ENCODE measurements around the gene C1RL. TPM values are rescaled to one million over a fixed set of nuclear protein-coding genes. Genes with fewer than 3 reads are reported as not detected.

Gene C1RL
- total RNA-seq, 1 experiment from 2014 or later, result 25.9 TPM

DNA sequence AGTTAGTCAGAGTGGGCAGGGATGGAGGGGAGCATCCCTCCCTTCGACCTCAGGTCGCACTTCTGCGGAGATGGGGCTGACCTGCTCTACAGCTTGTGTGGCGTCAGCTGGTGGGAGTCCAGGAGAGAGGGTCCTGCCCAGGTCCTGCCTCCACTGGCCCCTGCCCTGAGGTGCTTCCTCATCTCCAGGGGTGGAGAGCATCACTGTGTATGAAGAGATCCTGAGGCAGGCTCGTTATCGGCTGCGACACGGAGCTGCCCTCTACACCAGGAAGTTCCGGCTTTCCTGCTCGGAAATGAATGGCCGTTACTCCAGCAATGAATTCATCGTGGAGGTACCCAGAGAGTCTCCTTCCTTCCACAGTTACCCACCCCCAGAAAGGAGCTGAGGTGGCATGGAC lies 41.3 kb upstream of the C1RL start:
- H3K27ac ChIP-seq (ENCODE audit: low read depth, low read length), result no peak overlapping the region
- TF ChIP-seq EZH2phosphoT487 (IDR thresholded peaks at IDR 0.05; ENCODE audit: borderline replicate concordance) (no peak), JUND (IDR thresholded peaks at IDR 0.05) (no peak), CBX3 (IDR thresholded peaks at IDR 0.05; ENCODE audit: low read depth) (no peak), EGR1 (IDR thresholded peaks at IDR 0.05; ENCODE audit: low read depth) (no peak), FOSL1 (IDR thresholded peaks at IDR 0.05; ENCODE audit: low read depth) (no peak), ZFX (IDR thresholded peaks at IDR 0.05) (no peak), CEBPB (IDR thresholded peaks at IDR 0.05; ENCODE audit: low read depth) (no peak), ZNF274 (IDR thresholded peaks at IDR 0.05; ENCODE audit: low read depth, low read length) (no peak)
- TF ChIP-seq, protein P1, sequence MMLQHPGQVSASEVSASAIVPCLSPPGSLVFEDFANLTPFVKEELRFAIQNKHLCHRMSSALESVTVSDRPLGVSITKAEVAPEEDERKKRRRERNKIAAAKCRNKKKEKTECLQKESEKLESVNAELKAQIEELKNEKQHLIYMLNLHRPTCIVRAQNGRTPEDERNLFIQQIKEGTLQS (IDR thresholded peaks at IDR 0.05), result no peak
- TF ChIP-seq, protein P2, sequence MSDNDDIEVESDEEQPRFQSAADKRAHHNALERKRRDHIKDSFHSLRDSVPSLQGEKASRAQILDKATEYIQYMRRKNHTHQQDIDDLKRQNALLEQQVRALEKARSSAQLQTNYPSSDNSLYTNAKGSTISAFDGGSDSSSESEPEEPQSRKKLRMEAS (IDR thresholded peaks at IDR 0.05), result no peak
- no peaks in the 10 kb centered on the region for H4K20me1 ChIP-seq (ENCODE audit: insufficient read depth)
- intact Hi-C loops (cut with micrococcal nuclease), result no loop called here
- no peaks in the 10 kb centered on the region for H3K27me3 ChIP-seq (ENCODE audit: insufficient read depth, low read length)
- RAD21 ChIA-PET (ENCODE audit: low non-redundant PET in 1 of 2, low total read pairs in 2 of 2, uncharacterized antibody in 2 of 2, unreplicated experiment in 2 of 2), result no interaction called here
- no peaks in the 10 kb centered on the region for H3K79me2 ChIP-seq (ENCODE audit: insufficient read depth, low read length)
- H3K9ac ChIP-seq (ENCODE audit: low read length), result no peak overlapping the region
- H3K36me3 ChIP-seq (ENCODE audit: control insufficient read depth in 1 of 2, insufficient read depth in 2 of 2, low read length in 2 of 2), result peaks cover 0 to 21% of the 10 kb centered on the region in 2 experiments; a peak in 3 of 4 replicates
- H2AFZ ChIP-seq (ENCODE audit: low read depth, low read length, poor library complexity, severe bottlenecking), result no peak overlapping the region
- H3K9me2 ChIP-seq (ENCODE audit: insufficient read depth), result no peaks in the 10 kb centered on the region
- POLR2A ChIA-PET, result no interaction called here
- H3K9me3 ChIP-seq (ENCODE audit: control insufficient read depth in 1 of 2, insufficient read depth in 1 of 2, low read depth in 1 of 2, low read length in 2 of 2), result no peaks in the 10 kb centered on the region
- H3K4me3 ChIP-seq (replicated peaks in 1 of 2; ENCODE audit: low read depth in 1 of 2, low read length in 2 of 2), result no peak overlapping the region
- no peaks in the 10 kb centered on the region for H3K4me1 ChIP-seq (ENCODE audit: control insufficient read depth in 1 of 2, insufficient read depth in 2 of 2, low read length in 2 of 2)
- DNase-seq (ENCODE audit: low read depth, low spot score) (no peak), ATAC-seq (no peak)
- BruUV-seq (replicated peaks), result no TSS peak
- CTCF ChIA-PET, result no interaction called here
- no peak overlapping the region for H3K4me2 ChIP-seq (ENCODE audit: low read length)

DNA sequence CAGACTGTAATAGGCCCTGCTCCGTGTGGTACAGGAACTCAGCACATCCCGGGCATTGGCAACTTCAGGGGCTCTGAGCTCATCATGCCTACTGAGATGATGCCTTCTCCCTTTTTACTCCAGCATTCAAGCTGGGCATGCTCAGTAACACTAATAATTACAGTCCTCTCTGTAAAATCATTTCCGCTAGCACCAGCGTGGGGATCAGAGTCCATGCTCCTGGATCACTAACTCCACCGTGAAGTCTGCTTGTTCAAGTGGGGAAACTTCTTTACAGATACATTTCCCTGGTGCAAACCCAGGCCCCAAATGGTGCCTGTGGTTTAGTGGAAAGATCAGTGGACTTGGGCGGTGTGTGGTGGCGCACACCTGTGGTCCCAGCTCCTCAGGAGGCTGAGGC lies 37.9 kb upstream of the C1RL start:
- no peak overlapping the region for H3K4me2 ChIP-seq (ENCODE audit: low read length)
- ATAC-seq, result no peak
- no peaks in the 10 kb centered on the region for H3K4me1 ChIP-seq (ENCODE audit: control insufficient read depth in 1 of 2, insufficient read depth in 2 of 2, low read length in 2 of 2)
- H4K20me1 ChIP-seq (ENCODE audit: insufficient read depth), result no peaks in the 10 kb centered on the region
- no peaks in the 10 kb centered on the region for H3K27me3 ChIP-seq (ENCODE audit: insufficient read depth, low read length)
- DNase-seq (ENCODE audit: low read depth, low spot score), result no peak
- no peaks in the 10 kb centered on the region for H3K9me3 ChIP-seq (ENCODE audit: control insufficient read depth in 1 of 2, insufficient read depth in 1 of 2, low read depth in 1 of 2, low read length in 2 of 2)
- no TSS peak for BruUV-seq (replicated peaks)
- ChIA-PET CTCF (no interaction called here), RAD21 (ENCODE audit: low non-redundant PET in 1 of 2, low total read pairs in 2 of 2, uncharacterized antibody in 2 of 2, unreplicated experiment in 2 of 2) (no interaction called here), POLR2A (no interaction called here)
- no peaks in the 10 kb centered on the region for H3K9me2 ChIP-seq (ENCODE audit: insufficient read depth)
- no peak overlapping the region for H3K4me3 ChIP-seq (replicated peaks in 1 of 2; ENCODE audit: low read depth in 1 of 2, low read length in 2 of 2)
- peaks cover 0 to 26% of the 10 kb centered on the region in 2 experiments; a peak in 3 of 4 replicates for H3K36me3 ChIP-seq (ENCODE audit: control insufficient read depth in 1 of 2, insufficient read depth in 2 of 2, low read length in 2 of 2)
- H3K79me2 ChIP-seq (ENCODE audit: insufficient read depth, low read length), result no peaks in the 10 kb centered on the region
- no peak overlapping the region for H3K27ac ChIP-seq (ENCODE audit: low read depth, low read length)
- H2AFZ ChIP-seq (ENCODE audit: low read depth, low read length, poor library complexity, severe bottlenecking), result no peak overlapping the region
- intact Hi-C loops (cut with micrococcal nuclease), result no loop called here
- H3K9ac ChIP-seq (ENCODE audit: low read length), result no peak overlapping the region
- TF ChIP-seq ZFX (IDR thresholded peaks at IDR 0.05) (no peak), YY1 (IDR thresholded peaks at IDR 0.05; ENCODE audit: extremely low read depth, insufficient replicate concordance, low read depth, low read length) (no peak), POLR2A (IDR thresholded peaks at IDR 0.05; ENCODE audit: borderline replicate concordance, extremely low read depth, insufficient read depth, insufficient read length) (no peak), SRF (IDR thresholded peaks at IDR 0.05; ENCODE audit: low read depth) (no peak), JUND (IDR thresholded peaks at IDR 0.05) (no peak), EZH2phosphoT487 (IDR thresholded peaks at IDR 0.05; ENCODE audit: borderline replicate concordance) (no peak), CEBPB (IDR thresholded peaks at IDR 0.05; ENCODE audit: low read depth) (no peak), POLR2AphosphoS5 (IDR thresholded peaks at IDR 0.05; ENCODE audit: low read depth, low read length) (no peak), EZH2 (IDR thresholded peaks at IDR 0.05) (no peak), ELF1 (IDR thresholded peaks at IDR 0.05; ENCODE audit: borderline replicate concordance, low read depth) (no peak), RAD21 (IDR thresholded peaks at IDR 0.05; ENCODE audit: low read depth) (no peak)
- TF ChIP-seq, protein P1 (IDR thresholded peaks at IDR 0.05), result no peak
- TF ChIP-seq, protein P2 (IDR thresholded peaks at IDR 0.05), result no peak
- TF ChIP-seq, protein P3, sequence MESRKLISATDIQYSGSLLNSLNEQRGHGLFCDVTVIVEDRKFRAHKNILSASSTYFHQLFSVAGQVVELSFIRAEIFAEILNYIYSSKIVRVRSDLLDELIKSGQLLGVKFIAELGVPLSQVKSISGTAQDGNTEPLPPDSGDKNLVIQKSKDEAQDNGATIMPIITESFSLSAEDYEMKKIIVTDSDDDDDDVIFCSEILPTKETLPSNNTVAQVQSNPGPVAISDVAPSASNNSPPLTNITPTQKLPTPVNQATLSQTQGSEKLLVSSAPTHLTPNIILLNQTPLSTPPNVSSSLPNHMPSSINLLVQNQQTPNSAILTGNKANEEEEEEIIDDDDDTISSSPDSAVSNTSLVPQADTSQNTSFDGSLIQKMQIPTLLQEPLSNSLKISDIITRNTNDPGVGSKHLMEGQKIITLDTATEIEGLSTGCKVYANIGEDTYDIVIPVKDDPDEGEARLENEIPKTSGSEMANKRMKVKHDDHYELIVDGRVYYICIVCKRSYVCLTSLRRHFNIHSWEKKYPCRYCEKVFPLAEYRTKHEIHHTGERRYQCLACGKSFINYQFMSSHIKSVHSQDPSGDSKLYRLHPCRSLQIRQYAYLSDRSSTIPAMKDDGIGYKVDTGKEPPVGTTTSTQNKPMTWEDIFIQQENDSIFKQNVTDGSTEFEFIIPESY (IDR thresholded peaks at IDR 0.05; ENCODE audit: extremely low read depth, insufficient replicate concordance, low read length), result no peak
